GM18858 (cell line): ENCODE measurements around the gene GLRA2.
A peak's percentile ranks its signal among the peaks of the same experiment; 100 is the strongest.

Experiments used
- ATAC-seq: cut with Tn5 transposase; IDR thresholded peaks from one replicate; pipeline ENCODE4 v1.9.1; 2021; ENCODE audit not compliant: unreplicated experiment

Gene GLRA2

DNA sequence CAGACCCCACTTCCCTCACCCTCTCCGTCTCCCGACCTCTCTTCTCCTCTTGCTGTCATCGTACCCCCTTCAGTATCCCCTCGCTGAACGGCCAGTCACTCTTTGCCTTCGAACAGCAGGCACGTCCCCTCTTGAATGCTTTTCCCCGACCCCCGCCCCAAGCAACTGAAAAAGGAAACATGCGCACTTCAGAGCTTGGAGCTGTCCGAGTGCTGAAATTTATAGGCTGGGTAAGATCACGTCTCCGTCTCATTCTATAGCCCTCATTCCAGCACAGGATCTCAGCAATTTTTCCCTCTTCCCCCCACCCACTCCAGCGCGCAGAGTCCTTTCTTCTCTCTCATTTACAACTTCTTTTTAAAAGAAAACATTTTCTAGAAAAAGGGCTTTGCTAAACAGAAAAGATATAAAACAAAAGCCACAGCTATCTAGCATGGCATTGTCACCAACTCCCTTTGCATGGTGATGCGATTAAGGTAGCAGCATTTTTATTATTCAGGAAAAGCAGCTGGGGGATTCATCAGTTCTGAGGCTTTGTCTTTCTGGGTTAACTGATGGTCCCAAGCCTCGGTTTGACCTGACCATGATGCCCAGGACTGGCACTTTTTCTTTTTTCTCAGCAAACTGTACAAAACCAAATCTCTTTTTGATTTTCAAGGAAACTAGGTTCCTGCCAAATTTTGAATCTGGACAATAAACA lies at the start of gene GLRA2:
GLRA2 (plus strand) TSS at position 247 of the 700 bp plus-strand sequence. CDS start 522 bp downstream, outside the sequence.
- no peak for ATAC-seq

DNA sequence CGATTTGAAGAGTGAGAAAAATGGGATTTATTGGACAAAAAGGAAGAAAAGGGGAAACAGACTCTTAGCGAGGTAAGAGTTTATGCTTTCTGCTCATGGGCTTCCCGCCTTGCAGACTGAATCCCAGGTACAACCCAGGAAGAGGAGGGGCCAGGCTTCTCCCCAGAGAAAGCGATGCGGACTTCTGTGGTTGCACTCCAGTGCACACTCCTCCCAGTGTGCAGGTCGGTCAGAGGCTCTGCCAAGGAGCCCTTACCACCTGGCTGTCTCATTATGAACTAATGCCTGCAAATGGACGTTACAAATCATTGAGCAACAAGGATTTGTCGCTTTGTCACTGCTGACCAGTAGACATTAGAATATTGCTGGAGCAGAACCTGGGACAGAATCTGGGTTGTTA lies 39.9 kb upstream of the GLRA2 start:
- ATAC-seq: no peak

DNA sequence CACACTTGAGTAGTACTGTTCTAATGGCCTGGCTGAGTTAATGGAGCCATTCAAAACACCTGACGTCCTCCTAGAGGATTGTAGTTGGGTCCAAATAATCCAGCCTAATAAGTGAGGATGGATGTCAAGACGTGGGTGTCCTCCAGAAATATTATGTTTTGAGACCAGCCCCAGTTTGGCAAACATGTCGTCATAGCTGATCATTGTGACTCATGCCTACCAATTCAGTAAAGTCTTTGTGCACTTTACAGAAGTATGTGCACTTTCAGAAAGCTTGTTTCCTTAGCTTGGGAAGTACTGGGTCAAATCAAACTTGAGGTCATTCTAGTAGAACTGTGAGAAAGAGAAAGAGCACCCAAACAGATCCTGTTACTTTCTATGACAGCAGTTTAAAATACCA lies 37.6 kb upstream of the GLRA2 start:
- no peak for ATAC-seq

DNA sequence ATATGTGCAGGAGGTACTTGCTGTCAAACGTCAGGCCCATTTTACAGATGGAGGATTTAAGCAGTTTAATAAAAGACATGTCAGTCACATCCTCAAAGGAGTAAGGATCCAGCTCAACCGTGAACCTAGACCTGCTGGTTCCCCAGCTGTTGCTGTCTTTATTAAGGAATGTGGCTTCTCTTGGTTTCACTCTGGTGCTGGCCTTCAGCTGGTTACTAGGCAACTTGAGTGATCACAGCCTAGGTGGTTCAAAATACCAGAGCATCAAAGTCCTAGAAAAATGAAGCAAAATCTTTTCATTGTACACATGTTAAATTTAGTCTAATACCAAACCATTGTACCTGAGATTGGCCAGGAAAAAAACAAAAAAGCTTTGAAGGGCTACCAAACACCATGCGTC lies 32.7 kb upstream of the GLRA2 start:
- peak; percentile 30 for ATAC-seq

DNA sequence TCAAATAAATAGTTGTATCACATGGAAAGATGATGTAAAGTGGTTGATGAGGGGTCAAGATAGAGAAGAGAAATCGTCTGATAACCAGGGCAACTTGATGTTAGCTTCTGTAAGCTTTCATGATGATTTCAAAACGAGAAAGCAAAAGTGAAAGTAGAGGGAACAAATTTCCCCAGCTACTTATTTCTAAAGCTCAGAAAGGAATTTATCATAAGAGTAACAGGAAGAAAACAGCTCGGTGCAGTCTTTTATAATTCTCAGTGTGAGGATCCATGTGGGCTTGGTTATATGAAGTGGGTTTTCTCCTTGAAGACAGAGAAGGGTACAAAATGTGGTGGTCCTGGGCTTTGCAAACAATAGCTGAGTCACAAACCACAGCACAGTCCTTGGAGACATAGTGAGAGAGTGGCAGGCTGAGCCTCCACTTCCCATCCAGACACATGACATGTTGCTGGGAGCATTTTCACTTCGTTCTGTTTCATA lies 32.1 kb upstream of the GLRA2 start:
- peak; percentile 59 for ATAC-seq

DNA sequence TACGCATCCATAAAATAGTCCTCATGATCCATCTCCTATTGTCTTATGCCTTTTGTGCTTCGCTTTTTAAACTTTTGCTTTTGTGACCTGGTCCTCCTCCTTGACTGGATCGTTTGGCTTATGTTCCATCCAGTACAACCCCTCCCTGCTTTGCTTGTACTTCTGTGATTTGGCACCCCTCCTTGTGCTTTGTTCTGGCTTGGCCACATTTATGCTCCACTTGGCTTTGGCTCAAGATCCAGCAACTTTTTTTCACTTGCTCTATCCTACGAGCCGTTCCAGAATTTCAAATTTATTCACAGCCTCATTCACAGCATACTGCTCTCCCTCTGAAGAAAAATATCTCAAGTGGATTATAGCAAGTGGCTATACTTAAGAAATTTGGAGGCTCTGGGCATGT lies 28.0 kb upstream of the GLRA2 start:
- ATAC-seq: no peak

DNA sequence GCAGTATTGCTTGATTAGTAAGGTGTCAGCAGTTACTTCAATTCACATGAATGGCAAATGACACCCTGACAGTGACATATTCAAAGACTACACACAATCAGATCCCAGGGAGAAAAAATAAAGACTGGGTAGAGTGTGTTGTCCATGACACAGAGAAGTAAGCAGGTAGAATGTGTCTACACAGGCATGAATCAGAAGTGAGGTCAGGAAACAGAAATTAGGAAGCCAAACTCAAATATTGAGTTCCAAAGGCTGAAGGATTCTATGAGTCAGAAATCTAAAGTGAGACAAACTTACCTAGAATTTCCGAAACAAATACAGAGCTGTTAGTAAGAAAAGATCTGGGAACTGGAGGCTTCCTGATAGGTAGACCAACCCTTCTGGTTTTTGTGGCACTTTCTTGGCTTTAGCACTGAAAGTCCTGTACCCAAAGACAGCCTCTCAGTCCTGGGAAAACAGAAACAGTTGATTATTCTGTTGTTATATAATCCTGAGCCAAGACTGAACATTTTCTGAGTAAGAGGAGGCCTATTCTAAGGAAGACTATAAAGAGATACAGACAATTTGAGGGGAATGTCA lies 24.3 kb upstream of the GLRA2 start:
- no peak for ATAC-seq

DNA sequence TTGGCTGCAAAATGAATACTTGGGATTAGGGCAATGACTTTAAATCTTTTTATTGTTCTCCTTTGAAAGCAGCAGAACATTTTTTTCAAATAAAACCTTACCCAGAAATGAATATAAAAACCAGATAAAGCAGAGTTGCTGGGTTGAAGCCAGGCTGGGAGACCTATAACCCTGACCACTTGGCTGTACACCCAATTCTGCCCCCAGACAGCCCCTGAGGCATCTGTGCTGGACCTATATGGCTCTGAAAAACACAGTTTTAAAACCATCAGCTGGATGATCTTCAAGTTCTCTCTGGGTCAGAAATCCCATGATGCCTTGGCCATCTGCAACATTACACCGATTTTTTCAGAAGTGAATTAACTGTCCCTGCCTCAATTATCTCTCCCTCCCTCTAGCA lies 23.7 kb upstream of the GLRA2 start:
- no peak for ATAC-seq

DNA sequence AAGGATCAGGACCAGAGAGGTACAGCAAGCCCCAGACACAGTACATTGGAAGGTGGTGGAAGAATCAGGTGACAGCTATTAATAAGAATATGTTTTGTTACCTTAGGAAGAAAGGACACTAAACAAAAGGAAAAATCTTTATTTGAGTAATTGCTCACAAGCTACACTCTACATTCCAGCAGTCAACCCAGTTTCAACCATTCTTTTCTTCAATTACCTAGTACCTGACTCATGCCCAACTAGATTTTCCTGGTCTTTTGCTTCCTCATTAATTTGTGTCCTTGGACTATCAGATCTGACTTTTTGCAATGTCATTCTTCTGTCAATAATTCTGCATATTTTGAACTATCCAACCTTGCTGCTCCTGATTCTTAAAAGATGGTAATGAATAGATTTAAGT lies 22.5 kb upstream of the GLRA2 start:
- ATAC-seq: no peak

DNA sequence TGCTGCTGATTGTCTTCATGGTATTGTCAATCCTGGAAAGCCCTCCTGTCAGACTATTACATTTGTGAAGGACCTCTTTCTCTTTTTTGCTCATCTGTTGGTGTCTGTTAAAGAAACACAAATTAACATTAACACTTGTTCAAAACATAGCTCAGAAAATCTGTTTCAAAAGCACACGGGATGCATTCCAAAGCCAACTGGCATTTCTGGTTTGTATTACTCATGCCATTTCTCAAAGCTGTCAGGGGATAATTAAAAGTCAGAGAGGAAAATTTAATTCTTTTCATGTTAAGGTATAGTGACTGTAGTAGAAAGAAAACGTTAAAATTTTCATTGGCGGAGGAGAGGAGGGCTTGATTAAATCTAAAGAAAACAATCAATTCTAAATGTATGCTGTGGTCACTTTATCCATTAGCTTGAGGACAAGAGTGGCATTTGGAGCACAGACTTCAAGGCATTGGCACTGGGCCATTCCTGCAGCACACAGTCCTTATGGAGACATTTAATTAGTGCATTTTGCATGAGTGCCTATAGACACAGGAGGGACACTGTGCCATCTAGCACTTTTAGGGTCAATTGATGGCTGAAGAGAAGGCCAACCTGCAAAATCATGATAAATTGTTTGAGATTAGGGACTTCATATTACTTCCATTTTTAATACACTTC lies 21.2 kb upstream of the GLRA2 start:
- ATAC-seq: no peak

DNA sequence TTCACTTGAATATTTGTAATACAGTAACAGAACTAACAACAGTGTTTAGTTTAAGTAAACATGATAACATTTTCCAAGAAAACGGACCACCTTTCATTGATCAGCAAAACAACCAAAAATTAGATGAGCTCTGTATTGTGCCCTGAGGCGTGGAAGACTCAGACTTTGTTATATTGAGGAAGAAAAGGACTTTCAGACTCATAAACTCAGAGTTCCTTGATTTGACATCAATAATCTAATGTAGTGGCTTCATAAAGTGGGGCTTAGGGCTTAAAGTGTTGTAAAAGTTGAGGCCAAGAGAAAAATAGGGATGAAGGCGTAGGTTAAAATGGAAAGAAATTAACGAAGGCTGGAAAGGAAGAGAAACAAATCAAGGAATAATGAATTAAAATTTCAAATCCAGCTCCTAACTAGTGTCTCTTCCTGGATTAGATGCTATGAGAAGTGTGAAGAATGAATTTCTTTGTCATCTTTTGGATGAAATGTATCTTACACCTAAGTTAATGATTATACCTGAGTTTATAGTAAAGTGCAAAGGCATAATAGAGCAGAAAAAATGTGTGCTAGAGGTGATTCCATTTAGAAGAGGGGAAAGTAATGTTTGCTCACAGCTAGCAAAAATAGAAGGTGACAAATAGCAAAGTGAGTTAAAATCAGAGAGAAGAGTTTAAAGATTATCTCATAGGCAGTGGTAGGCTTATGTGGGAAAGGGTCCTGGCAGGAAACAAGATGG lies 19.8 kb upstream of the GLRA2 start:
- no peak for ATAC-seq

DNA sequence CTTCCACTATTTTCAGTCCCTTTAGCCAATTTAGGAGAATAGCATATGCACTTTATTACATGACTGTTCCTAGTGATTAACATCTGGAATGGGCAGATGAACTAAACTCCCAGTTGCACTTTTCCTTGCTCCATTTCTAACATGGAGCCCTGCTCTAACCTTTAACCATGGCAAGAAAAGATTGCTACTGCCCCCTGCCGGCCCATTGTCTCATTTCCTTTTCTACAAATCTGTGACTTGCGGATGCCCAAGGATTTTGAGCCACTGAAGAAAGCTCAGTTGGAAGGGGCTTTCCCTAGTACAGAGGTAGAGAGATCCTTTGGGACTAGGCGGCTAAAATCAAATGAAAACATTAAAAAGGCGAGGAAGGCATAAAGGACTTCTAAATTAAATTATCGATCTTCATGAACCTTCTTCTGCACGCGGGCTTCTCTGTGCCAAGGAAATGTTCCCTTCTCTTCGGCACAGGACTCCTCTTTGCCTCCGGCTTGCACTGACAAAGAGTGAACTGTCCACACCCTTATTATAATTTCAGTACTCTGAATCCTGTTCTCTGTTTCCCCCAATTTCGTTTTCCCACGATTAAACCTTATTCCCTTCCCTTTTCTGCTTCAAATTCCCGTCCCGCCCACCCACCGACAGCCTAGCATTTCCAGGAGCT lies 577 bp upstream of the GLRA2 start:
- ATAC-seq: no peak

DNA sequence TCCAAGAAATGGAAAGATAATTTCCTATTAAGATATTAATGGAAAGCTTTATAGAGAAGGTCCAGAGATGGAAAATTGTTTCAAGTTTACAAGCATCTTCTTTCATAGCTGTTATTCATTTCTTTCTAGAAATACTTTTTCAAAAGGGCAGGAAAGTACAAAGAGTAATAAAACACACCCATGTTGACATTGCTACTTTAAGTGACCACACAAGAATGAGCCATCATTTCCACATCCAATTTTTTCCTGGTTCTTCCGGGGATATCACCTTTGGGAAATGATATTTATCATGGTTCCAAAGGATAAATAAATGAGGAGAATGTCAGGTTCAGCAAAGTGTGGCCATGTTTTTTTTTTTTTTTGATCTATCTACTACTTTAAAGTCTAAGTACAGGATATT lies 4.5 kb downstream of the GLRA2 start:
- ATAC-seq: no peak

DNA sequence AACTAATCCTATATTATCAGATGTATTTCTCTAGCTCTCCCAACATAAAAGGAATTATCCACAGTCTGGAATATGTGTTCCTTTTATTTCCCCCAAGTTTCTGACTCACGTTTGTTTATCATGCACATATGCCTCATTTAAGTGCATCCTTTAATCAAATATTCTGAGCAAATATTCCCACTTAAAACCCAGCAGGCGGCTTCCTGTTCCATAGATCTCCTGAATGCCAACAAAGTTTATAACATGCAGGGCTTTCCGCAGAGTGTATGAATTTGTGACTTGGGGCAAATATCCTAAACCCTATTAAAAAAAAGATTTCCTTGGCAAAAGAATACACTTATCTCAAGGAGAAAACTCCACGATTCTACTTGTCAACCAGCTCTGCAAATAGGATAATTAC lies 16.9 kb downstream of the GLRA2 start:
- no peak for ATAC-seq

DNA sequence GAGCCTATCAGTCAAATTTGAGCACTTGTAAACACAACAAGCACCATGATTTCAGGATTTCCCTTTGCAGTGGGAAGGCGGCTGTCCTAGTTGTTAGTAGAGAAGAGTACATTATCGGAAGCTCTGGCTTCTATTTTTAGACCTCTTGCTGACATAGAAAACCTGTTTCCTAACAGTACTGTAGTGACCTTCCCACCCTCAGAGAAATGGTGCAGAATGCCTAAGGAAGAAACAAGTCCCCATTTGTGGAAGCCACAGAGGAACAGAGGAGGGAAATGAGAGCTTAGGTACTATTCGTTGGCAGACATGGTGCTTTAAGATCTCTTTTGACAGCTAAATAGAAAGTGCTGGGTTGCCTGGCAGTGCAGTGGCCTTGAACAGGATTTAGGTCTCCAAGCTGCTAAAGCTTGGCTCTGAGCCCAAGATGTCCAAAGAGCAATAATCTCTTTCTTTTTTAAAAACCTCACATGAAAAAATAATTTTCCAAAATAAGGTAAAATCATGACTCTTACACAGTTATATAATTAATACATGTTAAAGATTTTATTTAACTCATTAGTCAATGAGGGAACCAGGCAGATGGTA lies 24.9 kb downstream of the GLRA2 start:
- ATAC-seq: no peak

DNA sequence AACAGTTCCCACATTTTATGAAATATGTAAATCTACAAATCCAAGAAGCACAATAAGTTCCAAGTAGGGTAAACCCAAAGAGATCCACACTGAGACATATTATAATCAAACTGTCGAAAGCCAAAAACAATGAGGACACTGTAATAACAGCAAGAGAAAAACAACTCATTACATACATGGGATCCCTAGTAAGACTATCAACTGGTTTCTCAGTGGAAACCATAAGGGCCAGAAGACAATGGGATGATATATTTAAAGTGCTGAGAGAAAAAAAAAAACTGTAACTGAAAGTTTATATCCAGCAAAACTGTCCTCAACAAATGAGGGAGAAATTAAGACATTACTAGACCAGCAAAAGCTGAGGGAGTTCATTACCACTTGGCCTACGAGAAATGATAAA lies 34.7 kb downstream of the GLRA2 start:
- ATAC-seq: no peak

DNA sequence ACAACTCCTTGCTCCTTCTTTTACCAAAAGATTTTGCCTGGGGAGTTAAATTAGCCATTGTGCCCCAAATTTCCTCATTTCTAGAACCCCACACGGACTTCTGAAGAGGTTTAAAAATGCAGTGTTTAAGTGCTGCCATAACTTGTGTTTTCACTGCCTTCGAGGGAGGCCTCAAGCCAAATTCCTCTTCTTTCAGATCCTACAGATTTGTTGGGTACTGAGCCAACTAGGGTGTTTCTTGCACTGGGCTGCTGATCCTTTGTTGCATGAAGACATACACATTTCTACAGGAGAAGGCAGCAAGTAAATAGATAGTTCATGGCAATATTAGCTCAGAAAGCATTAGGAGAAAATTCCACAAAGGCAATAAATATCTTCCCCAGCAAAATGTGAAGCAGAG lies 43.8 kb downstream of the GLRA2 start:
- ATAC-seq: no peak

DNA sequence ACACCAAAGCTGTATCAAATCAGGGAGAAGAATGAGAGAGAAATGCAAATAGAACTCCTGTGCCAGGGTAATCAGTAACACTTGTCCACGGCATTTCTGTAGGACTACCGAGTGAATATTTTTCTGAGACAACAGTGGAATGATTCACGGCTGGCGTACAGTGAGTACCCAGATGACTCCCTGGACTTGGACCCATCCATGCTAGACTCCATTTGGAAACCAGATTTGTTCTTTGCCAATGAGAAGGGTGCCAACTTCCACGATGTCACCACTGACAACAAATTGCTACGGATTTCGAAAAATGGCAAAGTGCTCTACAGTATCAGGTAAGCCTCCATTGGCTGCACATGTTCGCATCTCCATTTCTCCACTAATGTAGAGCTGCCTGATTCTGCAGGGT lies 51.7 kb downstream of the GLRA2 start:
- no peak for ATAC-seq

DNA sequence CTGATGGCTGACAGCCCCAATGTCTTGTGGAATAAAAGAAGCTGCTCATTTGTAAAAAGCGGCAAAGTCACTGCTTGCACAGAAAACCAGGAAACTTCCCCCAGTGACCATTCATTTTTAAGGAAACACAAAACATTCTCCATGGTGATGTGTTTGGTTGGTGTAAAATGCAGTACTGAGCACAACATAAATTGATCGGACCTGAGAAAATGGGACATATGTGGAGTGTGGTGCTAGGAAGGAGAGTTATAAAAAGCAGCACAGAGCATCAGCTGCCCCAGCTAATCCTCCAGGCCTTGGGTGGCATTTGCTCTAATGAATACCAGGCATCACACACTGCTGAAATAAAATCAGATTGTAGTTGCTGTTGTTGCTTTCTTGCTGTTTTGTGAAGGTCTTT lies 55.2 kb downstream of the GLRA2 start:
- ATAC-seq: no peak

DNA sequence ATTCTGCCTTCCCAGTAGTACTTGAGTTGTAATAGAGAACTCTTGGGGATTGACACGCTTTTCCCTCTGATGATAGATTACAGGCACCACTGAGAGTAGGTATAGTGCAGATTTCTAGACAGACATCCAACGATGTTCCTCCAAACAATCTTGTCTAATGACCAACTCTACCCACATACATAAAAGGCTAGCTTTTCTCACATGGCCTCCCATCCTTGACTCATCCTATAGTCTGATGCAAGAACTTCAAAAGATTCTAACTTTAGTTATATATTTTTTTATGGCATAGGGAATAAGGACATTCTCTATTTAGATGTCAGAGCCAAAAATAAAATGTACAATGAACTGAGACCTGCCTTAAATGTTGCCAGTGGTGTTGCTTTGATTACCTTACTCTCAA lies 60.9 kb downstream of the GLRA2 start:
- no peak for ATAC-seq
